IPS-15b (cell line): ENCODE results near the gene B3GAT1.

Experiments used
- H3K27me3 ChIP-seq: one replicate; pipeline ENCODE4 v1.6.1; 2013; ENCODE audit warnings: low read length; ENCODE audit not compliant: control insufficient read depth, insufficient read depth
- H3K36me3 ChIP-seq: one replicate; pipeline ENCODE4 v1.6.1; 2013; ENCODE audit warnings: low read length; ENCODE audit not compliant: control insufficient read depth, insufficient read depth
- H3K4me1 ChIP-seq: one replicate; pipeline ENCODE4 v1.6.1; 2013; ENCODE audit warnings: mild to moderate bottlenecking, low read length; ENCODE audit not compliant: control insufficient read depth, insufficient read depth
- H3K4me3 ChIP-seq: one replicate; pipeline ENCODE4 v1.5.1; 2013; ENCODE audit warnings: low read depth, low read length
- H3K9ac ChIP-seq: one replicate; pipeline ENCODE4 v1.6.1; 2013; ENCODE audit warnings: low read depth, mild to moderate bottlenecking, low read length
- H3K9me3 ChIP-seq: one replicate; pipeline ENCODE4 v1.6.1; 2013; ENCODE audit warnings: mild to moderate bottlenecking, low read length; ENCODE audit not compliant: control insufficient read depth, insufficient read depth

B3GAT1 gene

DNA sequence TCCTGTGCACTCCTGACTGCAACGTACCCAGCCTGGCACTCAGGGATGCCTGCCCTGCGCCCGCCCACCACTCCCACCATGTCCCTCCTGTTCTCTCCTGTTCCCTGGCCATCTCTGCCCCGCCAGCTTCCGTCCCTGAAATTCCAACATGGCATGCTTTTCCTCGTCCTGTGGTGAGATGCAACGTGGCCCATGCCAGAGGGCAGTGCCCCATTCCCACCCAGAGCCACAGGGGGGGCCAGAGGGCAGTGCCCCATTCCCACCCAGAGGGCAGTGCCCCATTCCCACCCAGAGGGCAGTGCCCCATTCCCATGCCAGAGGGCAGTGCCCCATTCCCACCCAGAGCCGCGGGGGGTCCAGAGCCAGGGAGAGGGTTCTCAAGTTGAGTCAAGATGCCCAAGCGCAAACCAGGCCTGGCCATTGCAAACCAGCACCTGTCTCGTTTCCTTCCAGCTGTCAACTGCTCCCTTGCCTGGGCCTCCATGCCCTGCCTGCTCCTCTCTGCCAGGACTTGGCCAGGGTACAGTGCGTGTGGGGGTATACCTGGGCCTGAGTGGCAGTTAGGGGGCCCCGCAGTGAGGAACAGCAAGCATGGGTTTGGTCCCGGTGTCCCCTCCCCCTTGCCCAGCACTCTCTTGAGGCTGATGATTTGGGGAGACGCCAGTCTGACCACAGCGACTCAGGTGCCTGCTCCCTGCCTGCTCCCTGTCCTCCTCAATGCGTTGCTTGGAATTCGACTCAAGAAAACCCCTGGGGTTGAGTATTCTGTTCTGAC is 14.6 kb downstream of the B3GAT1 start:
- Histone ChIP-seq H3K27me3 (no peaks in the 10 kb centered on the region), H3K9me3 (no peaks in the 10 kb centered on the region), H3K36me3 (peaks cover 3% of the 10 kb centered on the region), H3K4me1 (no peaks in the 10 kb centered on the region), H3K4me3 (no peak overlapping the region), H3K9ac (no peak overlapping the region)

DNA sequence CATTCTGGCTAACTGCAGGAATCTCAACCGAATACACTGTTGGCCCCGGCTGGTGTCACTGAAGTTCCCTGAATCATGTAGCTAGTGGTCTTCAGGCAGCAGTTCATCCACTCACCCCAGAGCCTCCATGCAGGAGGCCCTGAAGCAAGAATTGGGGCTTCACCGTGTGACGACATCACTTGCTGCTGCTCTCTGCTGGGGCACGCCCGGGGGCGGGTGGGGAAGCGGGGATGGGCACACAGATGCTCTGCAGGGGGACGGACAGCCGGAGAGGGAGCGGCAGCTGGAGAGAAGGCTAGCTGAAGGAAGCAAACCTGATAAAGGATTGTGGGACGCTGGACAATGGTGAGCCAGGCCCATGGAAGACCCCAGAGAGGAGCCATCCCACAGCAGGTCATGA is 17.0 kb downstream of the B3GAT1 start:
- Histone ChIP-seq H3K9ac (no peak overlapping the region), H3K27me3 (no peaks in the 10 kb centered on the region), H3K9me3 (no peaks in the 10 kb centered on the region), H3K4me1 (no peaks in the 10 kb centered on the region), H3K36me3 (peaks cover 3% of the 10 kb centered on the region), H3K4me3 (no peak overlapping the region)

GRCh38 chr11:134394311-134394710 is 17.7 kb downstream of the B3GAT1 start:
- Histone ChIP-seq H3K4me1 (no peaks in the 10 kb centered on the region), H3K36me3 (peaks cover 3% of the 10 kb centered on the region), H3K27me3 (no peaks in the 10 kb centered on the region), H3K4me3 (no peak overlapping the region), H3K9me3 (no peaks in the 10 kb centered on the region), H3K9ac (no peak overlapping the region)

DNA sequence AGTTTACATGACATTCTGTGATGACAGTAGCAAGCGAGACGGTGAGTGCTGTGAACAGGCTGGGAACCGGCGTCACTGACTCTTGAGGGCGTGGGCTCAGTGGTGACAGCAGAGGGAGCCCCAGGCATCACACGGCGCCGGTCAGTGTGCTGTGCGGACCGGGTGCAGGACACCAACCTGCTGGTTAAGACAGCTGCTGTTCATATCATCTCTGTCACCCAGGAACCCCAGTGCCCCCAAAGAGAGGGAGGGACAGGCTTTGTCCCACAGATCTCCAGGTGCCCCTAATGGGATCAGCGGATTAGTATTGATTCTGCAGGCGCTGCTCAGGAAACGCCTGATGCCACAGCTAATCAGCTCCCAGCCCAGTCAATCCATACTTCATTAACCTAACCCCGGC is 18.4 kb downstream of the B3GAT1 start:
- H3K36me3 ChIP-seq = peaks cover 3% of the 10 kb centered on the region
- H3K9me3 ChIP-seq = no peaks in the 10 kb centered on the region
- no peaks in the 10 kb centered on the region for H3K4me1 ChIP-seq
- no peak overlapping the region for H3K4me3 ChIP-seq
- H3K27me3 ChIP-seq = no peaks in the 10 kb centered on the region
- H3K9ac ChIP-seq = no peak overlapping the region

DNA sequence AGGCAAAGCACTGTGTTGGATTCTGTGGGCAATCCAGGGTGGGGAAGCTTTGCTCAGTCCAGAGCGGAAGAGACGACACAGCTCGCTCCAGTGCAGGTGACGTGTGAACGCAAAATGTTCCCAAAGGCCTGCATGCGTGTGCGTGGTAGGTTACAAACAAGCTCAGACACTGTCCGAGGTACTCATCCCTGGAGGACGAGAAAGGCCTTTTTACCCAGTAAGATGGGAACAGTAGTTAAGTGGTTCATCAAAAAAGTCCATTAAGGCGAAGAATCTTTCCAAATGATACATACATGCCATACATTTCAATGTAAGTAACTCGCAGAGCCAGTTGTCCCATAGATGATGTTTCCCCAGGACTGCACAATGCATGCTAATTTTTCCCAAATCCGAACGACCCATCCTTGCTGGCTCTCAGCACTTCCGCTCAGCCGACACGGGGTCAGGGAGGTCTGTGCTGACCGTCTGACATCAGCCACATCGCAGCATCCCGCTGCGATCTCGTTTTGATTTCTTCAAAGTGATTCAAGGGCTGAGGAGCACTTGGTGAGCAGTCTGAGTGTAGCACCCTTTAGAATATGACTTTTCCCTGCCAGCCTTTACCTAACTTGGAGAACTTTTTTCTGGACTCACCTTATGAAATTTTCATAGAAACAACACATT is 19.0 kb downstream of the B3GAT1 start:
- H3K36me3 ChIP-seq = peaks cover 3% of the 10 kb centered on the region
- no peaks in the 10 kb centered on the region for H3K4me1 ChIP-seq
- H3K27me3 ChIP-seq = no peaks in the 10 kb centered on the region
- no peaks in the 10 kb centered on the region for H3K9me3 ChIP-seq
- H3K4me3 ChIP-seq = no peak overlapping the region
- H3K9ac ChIP-seq = no peak overlapping the region

GRCh38 chr11:134391656-134392055 is 20.4 kb downstream of the B3GAT1 start:
- H3K9me3 ChIP-seq = no peaks in the 10 kb centered on the region
- H3K36me3 ChIP-seq = peaks cover 3% of the 10 kb centered on the region
- peaks cover 2% of the 10 kb centered on the region for H3K4me1 ChIP-seq
- H3K4me3 ChIP-seq = no peak overlapping the region
- no peak overlapping the region for H3K9ac ChIP-seq
- H3K27me3 ChIP-seq = no peaks in the 10 kb centered on the region

DNA sequence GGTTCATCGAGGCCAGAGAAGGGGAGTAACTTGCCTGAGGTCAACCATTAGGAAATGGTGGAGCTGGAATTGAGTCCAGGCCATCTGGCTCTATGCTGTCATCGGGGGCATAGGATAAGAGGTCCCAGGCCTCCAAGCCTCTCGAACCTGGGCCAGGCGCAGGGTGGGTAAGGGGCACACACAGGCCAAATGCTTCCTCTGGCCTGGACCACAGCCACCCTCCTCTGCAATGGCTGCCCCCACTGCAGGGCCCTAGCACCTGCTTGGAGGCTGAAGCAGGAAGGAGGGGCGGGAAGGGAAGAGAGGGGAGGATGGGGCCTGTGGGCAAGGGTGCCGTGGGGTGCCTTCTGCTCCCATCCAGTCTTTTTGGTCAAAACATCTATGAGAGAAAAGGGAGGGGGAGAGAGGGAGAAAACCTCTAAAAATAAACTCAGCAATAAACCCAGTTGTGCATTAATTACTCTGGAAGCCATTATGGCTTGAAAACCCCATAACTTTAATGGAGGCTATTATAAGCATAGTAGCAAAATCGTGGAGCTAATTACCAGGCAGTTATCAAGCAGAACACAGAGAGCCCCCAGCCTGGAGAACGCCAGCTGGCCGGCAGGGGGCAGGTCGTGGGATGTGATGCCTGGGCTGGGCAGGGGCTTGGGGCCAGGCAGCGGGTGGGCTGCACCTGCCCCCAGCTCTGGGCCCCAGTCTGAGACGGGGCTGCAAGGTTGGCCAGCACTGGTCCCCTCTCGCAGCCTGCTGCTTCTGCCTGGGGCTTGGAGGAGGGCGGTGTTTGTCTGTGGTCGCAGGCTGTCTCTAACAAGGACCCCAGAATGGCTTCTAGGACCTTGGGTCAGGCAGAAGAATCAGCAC is 21.1 kb downstream of the B3GAT1 start:
- Histone ChIP-seq H3K9me3 (no peaks in the 10 kb centered on the region), H3K9ac (no peak overlapping the region), H3K4me1 (peaks cover 3% of the 10 kb centered on the region), H3K36me3 (peaks cover 3% of the 10 kb centered on the region), H3K4me3 (no peak overlapping the region), H3K27me3 (no peaks in the 10 kb centered on the region)

DNA sequence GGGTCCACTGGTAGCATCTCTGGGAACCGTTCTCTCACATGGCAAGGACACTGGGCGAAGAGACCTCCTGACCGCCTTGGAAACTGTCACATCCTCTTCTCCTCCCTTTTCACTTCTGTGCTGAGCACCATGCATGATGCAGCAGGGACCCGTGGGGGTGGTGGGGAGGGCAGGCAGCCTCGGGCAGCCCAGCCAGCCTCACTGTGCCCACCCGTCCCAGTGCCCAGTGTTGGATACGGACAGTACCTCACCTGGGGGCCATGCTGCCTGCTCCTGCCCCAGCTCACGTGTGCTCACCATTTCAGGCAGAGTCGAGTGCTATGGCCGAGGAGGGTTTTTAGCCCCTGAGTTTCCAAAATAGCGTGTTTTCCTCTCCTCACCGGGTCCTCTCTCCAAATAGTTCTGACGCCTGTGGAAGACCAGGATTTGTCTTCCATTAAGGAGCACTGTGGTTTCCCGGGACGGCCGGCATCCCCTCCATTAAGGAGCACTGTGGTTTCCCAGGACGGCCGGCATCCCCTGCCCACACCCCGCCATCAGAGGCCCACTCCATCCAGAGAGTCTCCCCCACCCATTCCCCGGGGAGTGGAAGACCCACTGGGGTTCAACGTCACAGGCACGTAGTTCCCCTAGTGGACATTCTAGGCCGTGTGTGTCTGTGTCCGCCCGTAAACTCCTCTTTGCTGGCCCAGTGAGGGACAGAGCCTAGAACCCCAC is 22.4 kb downstream of the B3GAT1 start:
- peaks cover 3% of the 10 kb centered on the region for H3K36me3 ChIP-seq
- no peak overlapping the region for H3K4me3 ChIP-seq
- H3K4me1 ChIP-seq = peaks cover 3% of the 10 kb centered on the region
- H3K9ac ChIP-seq = no peak overlapping the region
- no peaks in the 10 kb centered on the region for H3K9me3 ChIP-seq
- H3K27me3 ChIP-seq = no peaks in the 10 kb centered on the region

GRCh38 chr11:134388590-134388989 is 23.5 kb downstream of the B3GAT1 start:
- Histone ChIP-seq H3K27me3 (no peaks in the 10 kb centered on the region), H3K36me3 (peaks cover 5% of the 10 kb centered on the region), H3K9me3 (no peaks in the 10 kb centered on the region), H3K9ac (no peak overlapping the region), H3K4me3 (no peak overlapping the region), H3K4me1 (peaks cover 3% of the 10 kb centered on the region)

DNA sequence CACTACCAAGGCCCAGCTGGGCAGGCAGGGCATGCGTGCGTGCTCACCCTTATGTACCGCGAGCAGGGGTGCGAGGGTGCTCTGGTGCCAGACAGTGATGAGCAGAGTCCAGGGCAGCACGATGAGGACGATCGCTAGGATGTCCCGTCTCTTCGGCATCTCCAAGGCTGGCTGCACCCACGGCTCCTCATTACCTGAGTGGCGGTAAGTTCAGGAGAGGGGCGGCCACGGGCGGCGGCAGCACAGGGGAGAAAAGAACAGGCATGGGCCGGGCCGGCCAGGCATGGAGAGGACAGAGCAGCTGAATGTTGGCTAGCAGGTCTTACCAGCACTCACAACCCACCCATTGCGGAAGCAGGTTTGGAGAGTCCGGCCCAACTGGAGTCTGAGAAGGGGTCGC is 24.5 kb downstream of the B3GAT1 start:
- H3K36me3 ChIP-seq = peaks cover 6% of the 10 kb centered on the region
- peaks cover 3% of the 10 kb centered on the region for H3K4me1 ChIP-seq
- no peaks in the 10 kb centered on the region for H3K27me3 ChIP-seq
- H3K4me3 ChIP-seq = no peak overlapping the region
- H3K9ac ChIP-seq = no peak overlapping the region
- H3K9me3 ChIP-seq = no peaks in the 10 kb centered on the region

DNA sequence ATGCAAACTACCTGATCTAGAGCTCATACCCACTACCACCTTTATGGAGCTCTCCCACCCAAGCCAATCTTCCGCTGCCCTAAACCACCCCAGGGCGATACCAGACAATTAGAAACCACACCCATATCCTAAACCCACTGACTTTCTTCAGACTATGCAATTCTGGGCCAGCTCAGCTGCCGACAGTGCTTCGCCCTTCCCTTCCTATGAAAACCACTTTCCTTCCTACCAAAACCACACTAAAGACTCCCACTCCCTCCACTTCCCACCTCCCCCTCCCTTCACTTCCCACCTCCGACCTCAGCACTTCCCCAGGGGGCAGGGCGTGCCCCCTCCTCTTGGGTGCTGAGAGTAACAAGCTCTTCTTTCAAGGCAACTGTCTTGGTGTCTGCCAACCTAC is 25.1 kb downstream of the B3GAT1 start:
- no peak overlapping the region for H3K4me3 ChIP-seq

More for the DNA sequence above, 25.1 kb downstream of the B3GAT1 start:
- no peak overlapping the region for H3K9ac ChIP-seq
- no peaks in the 10 kb centered on the region for H3K9me3 ChIP-seq
- H3K4me1 ChIP-seq = peaks cover 3% of the 10 kb centered on the region
- H3K36me3 ChIP-seq = peaks cover 6% of the 10 kb centered on the region
- H3K27me3 ChIP-seq = no peaks in the 10 kb centered on the region
